Measurements from ENCODE around the gene PAK1.

PAK1 gene

DNA sequence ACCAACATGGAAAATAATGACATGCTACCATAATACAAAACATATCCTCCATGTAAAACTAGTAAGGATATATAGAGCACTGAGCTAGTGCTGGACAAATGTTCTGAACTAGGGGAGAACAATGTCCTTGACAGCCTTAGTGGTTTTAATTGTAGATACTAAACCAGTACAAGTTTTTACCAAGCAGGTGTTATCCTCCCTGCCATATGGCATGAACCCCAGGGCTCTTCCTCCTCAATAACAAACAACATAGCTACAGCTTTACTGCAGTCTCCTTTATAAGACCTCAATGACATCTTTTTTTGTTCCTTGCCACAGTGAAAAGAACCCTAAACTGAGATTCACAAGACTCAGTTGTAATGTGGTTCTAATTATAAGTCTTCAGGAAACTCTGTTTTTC is 102.2 kb downstream of the PAK1 start:
- no peak for DNase-seq (ENCODE audit: low read depth)

DNA sequence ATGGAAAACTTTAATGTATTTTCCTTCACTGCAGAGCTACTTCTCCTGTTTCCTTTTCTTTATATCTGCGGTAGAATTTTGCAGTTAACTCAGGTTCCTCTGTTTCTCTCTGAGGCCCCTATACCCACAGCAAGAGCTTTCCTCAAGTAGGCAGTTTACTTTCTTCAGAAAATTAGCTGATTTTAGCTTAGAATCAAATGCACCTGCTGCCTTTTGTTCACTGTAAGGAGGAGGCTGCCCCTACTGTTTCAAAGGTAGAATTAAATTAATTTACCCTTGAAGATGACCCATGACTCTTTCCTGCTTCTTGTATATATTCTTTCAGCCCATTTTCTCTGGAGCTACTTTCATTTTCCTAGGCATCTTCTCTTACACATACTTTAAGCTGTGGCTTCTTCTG is 103.7 kb downstream of the PAK1 start:
- no peak for DNase-seq (ENCODE audit: low read depth)

DNA sequence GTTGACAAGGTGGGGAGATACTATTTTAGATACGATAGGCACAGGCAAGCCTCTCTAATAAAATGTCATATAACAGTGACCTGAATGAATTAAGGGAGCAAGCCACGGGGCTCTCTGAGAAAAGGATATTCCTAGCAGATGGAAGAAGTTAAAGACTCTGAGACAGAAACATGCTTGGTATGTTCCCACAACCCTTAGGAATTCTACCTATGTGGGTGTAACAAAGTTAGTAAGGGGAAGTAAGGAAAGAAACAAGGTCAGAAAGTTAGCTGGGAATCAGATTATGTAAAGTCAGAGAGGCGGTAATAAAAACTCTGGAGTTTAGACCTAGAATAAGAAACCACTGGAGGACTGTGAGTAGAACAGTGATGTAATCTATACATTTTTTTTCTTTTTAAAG is 112.7 kb downstream of the PAK1 start:
- no peak for DNase-seq (ENCODE audit: low read depth)

DNA sequence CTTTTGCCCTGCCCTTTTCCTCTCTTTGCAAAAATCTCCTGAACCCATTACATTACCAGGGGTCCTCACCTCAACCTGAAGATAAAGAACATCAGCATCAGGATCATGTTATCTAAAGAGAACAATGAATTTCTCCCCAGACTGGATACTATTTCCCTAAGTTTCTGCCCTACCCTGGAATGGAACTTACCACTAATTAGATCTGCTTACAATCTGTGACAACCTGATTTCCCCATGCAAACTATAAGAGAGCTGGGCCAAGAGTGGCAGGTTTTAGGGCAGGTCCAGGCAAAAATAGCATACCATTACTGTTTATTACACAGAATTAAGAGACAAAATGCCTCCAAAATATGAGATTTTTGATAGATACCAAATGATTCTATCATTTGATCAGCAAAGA is 114.4 kb downstream of the PAK1 start:
- DNase-seq (ENCODE audit: low read depth), result no peak

DNA sequence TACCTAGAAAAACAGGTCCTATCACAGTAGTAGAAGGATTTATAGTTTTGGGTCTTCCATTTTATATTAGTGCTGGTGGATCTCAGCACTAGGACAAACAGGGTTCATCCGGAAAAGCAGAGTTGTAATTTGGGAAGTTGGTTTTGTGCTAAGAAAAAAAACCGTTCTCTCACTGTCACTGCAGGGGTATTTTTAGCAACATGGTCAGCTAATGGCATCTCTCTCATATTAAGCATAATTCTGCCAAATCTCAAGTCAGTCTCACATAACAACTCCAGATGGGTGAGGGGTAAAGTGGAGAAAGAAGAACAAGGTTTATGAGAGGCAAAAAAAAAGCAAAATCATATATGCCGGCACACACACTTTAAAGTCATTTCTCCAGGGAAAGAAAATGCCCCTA is 120.8 kb downstream of the PAK1 start:
- no peak for DNase-seq (ENCODE audit: low read depth)

DNA sequence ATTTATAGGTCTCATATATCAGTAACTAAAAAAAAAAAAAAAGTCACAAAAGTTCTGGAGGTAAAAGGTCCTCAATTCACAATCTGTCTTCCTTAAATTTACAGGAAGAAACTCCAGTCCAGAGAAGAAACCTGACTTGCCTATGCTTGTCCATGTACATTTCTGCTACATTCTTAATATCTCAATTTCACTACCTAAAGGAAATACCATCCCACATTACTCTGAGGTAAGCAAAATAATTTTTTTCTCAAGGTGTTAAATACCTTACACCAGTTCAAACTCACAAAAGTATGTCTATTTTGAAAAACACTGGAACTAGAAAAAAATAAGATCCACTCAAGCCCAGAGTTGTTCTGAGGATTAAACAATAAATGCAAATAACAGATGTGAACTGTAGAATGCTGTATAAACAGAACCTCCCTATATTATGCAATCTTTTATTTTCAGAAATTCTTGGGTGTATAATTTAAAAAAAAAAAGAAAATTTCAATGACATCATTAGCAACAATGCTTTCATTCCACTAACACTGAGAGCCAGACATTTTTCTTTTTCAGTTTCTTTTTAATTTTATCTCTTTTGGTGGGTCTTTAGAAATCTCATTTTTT is 122.5 kb downstream of the PAK1 start:
- no peak for DNase-seq (ENCODE audit: low read depth)

DNA sequence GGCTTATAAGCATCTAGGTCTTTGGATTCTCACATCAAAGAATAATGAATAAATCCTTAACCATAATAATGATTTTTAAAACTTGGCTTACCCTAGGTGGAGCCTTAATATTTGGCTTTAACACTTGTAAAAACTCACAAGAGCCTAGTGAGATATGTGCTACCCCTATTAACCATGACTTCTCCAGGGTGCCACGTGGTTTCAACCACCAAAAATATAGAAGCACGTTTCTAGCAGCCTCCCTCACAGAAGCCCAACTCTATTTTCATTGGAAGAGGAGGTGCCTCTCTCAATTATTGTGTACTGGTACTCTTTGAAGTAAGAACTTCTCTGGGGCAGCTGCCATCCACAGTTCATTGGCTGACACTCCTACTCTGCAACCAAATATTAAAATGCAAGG is 125.9 kb downstream of the PAK1 start:
- DNase-seq (ENCODE audit: low read depth), result no peak

DNA sequence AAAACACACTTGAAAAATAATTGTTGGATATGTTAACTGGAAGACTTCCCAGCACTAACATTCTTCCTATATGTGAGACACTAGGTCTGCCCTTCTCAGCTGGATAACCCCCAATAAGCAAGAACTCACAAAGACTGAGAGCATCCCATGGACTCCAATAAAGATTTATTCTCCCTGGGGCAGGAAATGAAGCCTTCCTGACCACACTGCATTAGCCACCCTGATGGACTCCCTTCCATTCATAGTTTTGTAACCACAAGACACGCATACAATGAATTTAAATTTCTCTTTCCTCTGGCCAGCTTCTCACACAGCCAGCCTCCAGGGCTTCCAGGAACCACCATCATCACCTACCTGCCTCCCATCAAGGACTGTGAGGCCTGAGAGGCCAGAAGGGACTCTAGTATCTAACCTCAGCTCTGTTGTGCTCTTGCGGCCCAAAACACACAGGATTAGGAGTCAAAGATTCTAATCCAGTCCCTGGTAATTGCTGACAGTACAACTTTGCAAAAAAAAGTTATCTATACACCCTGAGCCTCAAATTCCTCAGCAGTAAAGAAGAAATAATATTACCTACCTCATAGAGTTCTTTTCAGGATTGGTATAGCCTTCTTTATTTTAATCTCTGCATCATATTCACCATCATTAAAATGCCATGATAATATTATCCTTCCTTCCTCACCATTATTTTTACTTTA is 126.8 kb downstream of the PAK1 start:
- peak; percentile 31 for DNase-seq (ENCODE audit: low read depth)

DNA sequence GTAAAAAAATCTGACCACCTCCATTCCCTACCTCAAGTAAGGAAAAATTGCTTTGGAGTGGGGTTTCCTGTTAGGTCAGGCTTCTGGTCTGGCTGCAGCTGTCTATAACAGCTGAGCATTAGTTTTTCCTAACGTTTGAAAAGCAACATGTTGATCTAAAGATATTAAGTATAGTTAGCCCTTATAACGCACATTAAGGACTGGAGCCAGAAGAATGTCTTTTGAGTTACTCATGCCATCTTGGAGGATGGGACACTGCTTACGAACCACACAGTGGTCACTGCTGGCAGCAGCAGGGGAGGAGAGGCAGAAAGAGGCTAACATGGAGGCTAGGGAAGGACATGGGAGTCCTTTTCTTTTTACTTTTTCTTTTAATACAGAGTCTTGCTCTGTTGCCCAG is 128.3 kb downstream of the PAK1 start:
- DNase-seq (ENCODE audit: low read depth), result no peak

DNA sequence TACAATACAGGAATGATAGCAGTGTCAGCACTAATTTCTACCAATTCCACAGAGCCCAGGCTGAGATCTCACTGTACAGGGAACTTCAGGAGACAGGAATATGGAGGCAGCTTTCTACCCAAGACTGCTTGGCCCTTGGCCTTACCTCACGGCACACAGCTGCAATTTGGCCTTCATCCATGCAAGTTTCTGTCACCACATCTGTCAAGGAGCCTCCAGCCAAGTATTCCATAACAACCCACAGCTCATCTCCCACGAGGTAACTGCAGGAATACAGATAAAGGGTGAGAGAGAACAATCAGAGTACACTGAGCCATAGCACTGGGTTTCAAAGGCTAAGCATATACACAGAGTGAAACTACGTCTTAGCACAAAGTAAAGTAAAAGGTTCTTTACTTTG is 133.4 kb downstream of the PAK1 start:
- DNase-seq (ENCODE audit: low read depth), result no peak

DNA sequence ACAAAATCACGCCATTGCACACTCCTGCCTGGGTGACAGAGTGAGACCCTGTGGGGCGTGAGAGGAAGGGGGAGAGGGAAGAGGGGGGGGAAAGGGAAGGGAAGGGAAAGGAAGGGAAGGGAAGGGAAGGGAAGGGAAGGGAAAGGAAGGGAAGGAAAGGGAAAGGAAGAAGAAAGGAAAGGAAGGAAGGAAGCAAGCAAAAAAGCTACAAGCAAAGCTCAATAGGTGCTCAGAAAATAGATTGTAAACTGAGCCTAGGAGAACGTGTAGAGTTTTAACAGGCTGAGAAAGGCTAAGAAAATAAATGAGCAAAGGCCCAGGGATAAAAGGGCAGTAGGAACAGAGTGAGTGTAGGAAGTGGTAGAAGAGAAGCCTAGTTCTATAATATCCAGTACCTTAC is 141.6 kb downstream of the PAK1 start:
- no peak for DNase-seq (ENCODE audit: low read depth)

DNA sequence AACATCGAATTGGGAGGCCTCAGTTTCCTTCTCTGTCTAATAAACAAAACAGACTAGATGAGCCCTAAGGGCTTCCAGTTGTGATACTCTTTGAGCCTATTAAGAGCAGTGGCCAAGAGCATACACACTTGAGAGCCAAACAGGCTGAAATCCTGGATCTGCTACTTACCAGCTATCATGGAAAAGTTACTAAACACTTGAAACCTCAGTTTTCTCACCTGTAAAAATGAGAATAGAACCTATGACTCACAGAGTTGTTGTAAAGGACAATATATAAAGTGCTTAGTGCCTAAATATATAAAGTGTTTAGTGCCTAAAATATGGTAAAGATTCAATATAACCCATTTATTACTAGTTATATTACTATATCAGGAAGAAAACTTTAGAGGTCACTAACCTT is 148.7 kb downstream of the PAK1 start:
- DNase-seq (ENCODE audit: low read depth), result no peak

DNA sequence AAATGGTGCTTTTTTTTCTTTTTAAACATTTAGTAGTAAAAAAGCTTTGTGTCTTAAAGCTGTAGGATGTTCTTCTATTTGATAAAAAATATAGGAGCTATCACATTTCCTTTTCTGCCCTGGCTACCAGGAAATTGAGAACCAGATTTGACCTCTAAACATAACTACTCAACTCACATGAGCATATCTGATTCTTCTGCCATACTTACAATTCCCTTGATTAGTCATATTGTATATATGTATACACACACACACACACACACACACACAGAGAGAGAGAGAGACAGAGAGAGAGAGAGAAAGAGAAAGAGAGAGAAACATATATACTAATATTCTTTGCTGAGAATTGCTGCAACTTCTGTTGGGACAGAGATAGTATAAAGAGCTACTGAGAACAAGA is 149.4 kb downstream of the PAK1 start:
- no peak for DNase-seq (ENCODE audit: low read depth)

DNA sequence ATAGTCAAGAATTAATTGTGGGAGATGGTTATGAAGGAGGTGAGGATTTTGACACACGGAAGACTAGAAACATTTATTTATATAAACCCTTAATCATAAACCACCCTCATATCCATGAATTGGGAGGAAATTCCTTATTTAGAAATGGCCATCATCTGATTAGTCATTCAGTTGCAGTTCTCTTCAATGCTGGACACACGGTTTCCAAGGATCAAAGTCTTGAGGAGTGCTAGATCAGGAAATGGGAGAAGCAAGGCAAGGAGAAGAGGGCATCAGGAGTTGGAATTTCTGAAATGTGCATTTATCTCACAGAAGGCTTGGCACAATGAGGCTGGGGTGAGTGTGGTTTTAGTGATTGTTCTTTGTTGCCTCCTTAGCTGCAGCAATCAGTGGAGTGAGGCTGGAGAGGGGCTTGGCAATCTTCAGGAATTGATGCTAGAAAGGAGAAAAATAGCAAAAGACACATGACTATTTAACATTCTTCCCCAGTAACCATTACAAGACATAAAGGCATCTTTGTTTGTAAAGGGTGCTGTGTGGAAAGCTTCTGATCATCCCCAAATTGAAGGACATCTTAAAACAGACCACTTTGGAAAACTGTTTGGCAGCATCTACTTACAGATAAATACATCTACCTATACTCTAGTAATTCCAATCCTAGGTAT is 150.8 kb downstream of the PAK1 start:
- DNase-seq (ENCODE audit: low read depth), result no peak

DNA sequence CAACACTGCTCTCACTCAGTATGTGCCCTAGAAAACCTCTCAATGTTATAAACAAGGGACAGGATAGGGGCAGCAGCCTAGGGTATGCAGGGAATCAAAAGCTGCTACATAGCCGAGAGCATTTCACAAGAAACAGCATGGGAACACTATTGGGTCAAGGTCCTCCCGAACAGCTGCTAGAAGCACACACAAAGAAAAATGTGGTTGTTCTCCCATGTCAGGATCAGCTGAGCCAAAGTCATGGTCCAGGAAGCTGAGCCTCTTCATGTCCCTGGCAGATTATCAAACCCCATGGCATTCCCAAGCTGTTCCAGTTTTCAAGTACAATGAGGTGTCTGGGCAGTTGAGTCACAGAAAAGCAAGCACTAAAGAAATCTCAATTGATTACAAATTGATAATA is 151.4 kb downstream of the PAK1 start:
- no peak for DNase-seq (ENCODE audit: low read depth)

DNA sequence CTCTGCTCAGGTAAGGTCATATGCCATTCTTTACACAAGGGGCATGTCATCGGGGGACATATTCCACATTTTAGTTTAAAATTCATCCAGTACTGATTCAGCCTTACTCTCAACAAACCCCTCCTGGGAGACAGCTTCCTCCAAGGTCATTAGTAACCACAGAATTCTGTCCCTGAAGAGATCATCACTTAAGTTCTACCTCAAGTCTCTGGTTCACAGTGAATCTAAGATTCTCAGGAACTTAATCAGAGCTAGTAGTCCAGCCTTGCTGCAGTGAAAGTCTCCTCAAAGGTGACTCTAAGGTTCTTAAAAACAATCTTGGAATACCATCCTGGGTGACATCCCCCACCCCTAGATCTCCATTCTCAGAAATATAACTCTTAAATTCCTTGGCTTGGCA is 153.5 kb downstream of the PAK1 start:
- DNase-seq (ENCODE audit: low read depth), result no peak

DNA sequence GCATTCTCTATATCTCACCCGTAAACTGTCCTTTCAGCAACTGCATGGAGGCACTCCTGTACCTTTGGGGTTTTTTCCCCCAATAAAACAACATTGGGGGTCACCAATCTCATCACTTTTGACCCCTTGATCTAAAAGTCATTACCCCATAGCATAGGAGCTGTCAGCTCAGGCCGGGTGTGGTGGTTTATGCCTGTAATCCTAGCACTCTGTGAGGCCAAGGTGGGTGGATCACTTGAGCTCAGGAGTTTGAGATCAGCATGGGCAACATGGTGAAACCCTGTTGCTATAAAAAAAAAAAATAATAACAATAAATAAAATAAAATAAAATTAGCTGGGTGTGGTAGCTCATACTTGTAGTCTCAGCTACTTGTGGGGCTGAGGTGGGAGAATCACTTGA is 155.3 kb downstream of the PAK1 start:
- DNase-seq (ENCODE audit: low read depth), result no peak

DNA sequence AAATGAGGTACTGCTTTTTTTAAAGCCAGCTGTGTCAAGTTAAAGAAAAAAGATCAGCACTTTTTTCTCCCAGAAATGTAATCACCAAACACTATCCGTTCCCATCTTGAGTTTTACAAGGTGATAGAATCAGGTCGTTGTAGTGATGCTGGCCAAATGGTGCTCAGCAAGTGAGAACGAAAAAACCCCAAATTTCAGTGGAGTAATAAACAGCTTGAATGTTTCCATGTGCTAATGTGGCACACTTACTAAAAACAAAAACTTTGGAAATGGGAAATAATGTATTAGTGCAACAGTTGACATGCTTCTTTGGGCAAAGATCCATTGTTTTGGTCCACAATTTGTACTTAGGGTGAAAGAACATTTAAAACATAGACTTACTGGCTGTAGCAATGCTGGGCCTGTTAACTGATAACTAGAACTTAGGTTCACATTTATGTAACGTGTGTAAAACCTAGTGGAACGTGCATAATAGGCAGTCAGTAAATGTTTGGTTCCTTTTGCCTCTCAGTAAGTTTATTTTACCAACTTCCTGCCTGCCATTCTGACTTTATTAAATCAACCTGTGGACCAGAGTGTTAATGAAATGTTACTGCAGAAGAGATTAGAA is 157.1 kb downstream of the PAK1 start:
- no peak for DNase-seq (ENCODE audit: low read depth)

DNA sequence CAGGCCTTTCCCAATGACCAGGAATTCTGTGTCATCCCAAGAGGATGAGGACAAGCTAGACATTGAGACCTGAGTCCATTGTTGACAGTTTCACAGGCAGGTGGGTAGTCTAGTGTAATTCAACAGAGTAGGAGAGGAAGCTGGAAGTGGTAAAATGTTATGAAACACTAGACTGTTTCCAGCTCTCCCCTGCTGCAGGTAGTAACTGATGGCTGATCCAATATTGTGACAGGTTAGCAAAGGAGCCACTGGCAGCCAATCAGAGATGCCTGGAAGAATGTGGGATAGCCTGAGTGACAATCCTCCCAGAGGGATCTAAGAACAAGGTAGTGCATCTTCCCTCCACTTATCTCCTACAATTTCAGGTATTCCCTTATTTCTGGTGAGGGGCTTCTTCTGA is 161.8 kb downstream of the PAK1 start:
- no peak for DNase-seq (ENCODE audit: low read depth)

DNA sequence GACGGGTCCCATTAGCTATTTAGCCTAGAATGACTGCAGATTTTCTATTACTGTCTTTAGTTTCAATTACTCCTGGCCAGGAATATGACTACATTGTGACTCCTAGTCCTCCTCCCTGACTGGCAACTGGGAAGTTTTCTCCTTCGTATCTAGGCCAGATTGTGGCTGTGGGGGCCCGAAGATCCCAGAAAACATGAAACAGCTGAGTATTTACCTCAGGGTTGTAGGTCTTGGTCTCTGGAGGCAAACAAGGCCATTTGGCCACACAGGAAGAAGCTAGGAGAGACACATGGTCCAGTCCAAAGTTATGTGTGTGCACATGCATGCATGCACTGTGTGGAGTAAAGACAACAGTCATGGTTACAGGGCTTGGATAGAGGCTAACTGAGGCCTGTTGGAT is 162.2 kb downstream of the PAK1 start:
- DNase-seq (ENCODE audit: low read depth), result no peak

DNA sequence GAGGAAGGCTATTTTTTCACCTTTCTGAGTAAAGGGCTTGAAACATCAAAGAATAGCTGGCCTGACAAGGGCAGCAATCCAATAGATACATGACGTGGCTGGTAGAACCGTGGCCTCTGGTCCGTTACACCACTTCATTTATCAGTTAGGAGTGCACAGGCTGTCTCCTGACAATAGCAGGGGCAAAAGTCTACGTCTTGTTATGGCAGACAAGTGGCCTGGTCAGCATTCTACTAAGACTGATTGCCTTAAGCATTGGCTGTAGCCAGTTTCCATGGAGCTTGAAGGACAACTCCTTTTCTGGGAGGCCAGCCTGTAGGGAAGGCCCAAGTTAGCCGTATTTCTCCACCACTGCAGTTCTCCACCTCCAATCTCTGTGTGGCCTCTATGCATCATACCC is 163.2 kb downstream of the PAK1 start:
- no peak for DNase-seq (ENCODE audit: low read depth)

DNA sequence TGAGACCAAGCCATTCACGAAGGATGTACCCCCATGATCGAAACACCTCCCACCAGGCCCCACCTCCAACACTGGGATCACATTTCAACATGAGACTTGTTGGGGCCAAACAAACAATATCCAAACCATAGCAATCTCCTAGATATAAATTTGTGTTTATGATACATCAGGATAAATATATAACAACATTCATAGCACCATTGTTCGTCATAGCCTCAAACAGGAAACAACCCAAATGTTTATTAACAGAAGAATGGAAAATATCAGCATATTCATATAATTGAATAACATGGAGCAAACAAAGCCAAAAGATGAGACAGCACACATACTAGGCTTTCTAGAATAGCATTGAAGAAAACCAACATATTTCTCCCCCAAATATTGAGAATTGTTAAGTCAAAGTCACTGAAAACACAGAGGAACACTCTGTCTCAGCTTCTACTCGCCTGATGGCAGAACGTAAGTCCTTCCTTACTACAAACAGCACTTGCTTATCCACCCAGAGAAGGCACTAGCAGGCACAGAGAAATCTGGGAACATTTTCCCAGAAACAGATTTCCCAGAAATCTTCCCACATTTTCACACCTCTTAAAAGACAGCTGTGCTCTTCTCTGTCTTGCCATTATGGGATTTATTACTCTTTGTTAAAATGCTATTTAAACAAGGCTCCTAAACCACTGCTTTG is 164.4 kb downstream of the PAK1 start:
- no peak for DNase-seq (ENCODE audit: low read depth)

DNA sequence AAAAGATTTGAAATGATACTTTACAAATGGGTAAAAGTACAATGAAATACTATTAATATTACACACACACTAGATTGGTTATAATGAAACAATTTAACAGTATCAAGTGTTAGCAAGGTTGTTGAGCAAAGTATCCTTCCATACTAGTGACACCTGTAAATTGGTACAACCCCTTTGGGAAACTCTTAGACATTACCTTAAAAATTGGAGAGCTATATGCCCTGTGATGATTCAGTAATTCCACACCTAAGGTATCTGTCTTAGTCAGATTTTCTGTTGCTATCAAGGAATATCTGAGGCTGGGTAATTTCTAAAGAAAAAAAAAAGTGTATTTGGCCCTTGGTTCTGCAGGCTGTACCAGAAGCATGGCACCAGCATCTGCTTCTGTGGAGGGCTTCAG is 165.1 kb downstream of the PAK1 start:
- DNase-seq (ENCODE audit: low read depth), result no peak
